Measurements from ENCODE around the gene MARK2.

GRCh38 chr11:63802637-63803414, 36.1 kb upstream of the MARK2 start:
- TF ChIP-seq CTCF (IDR thresholded peaks at IDR 0.05) (no peak), POLR2A (IDR thresholded peaks at IDR 0.05) (no peak)

Measured in body of pancreas (tissue), 4 donors.